NCI-H1105 treated with DMSO at 0.1 percent for 48 hours (cell line): Measurements from ENCODE around the gene RCBTB2.
"Not testable (repeated sequence)": the region's sequence is repeated elsewhere in the genome, so short reads cannot be mapped to it uniquely, and the experiment has no call there.

Experiments used
- DNase-seq: peaks from one replicate; lab custom pipeline; 2025; lab: John Stamatoyannopoulos, UW

RCBTB2 gene

DNA sequence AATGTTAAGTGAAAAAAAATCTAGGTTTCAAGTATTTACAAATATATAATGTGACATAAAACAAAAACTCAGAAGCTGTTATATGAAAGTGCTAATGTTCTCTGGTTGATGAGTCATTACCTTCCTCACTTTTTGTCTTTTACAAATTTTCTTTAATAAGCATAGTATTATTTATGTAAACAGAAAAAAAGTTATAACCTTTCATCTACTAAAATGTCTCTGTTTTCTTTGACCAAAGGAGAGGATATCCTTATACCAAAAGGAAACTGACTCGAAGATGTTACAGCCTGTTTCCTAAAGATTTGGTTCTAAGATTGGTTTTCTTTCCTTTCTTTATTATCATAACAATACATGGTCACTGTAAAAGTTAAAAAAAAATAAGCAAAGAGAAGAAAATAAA lies 38.0 kb downstream of the RCBTB2 start:
- no peak for DNase-seq

DNA sequence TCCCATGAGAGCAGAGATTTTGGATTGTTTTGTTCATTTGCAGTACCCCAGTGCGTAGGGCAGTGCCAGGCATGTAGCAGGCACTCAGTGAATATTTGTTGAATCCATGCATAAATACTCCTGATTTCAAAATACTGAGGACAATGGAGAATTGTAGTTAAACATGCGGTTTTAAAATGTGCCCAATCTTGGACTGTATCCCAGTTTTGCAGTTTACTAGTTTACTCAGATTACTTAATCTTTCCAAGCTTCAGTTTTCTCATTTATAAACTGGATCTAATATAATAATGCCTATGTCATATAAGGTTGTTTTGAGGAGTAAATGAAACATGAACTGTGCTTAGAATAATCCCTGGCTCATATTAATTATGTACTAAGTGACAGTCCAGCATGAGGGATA lies 39.0 kb downstream of the RCBTB2 start:
- no peak for DNase-seq

DNA sequence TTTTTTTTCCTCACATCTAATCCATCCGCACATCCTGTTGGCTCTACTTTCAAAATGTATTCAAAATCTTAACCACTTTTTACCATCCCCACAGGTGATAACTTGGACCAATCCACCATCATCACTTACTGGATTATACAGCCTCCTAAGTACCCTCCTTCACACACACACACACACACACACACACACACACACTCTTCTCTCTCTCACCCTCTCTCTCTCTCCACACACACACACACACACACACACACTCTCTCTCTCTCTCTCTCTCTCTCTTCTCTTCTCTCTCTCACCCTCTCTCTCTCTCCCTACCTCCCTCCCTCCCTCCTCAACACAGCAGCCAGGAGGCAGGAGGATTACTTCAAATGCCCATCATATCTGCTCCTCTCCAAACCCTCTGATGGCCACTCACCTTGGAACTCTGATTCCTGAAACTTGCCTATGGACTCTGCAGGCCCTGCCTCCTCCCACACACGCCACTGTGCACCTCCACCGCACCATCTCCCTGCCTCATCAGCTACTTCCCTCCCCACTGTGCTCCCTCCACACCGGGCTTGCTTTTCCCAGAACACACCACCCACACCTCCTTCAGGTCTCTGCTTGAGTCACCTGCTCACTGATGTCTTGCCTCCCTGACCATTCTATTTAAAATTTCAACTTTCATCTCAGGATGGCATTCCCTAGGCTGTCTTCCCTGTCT lies 39.7 kb downstream of the RCBTB2 start:
- DNase-seq: no peak

DNA sequence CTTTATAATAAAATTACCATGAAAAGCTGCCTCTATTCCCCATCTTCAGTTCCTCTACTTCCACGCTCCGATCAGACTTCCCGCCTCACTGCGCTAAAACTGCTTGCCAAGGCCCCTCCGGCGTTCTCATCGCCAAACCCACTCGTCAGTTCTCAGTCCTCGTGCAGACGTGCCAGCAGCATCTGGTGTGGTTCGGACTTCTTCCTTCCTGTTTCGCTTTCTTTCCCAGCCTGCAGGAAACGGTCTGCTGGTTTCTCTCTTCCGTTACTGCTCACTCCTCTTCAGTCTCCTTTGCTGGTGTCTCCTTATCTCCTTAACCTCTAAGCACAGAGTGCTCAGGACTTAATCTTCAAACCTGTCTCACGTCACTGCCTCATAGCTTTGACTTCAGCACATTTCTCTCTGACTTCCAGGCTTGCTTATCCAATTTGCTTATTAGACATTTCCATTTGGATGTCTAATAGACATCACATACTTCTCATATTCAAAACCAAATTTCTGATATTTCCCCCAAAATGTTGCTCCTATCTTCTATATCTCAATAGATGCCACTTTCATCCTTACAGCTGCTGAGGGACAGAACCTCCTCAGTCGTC lies 40.3 kb downstream of the RCBTB2 start:
- DNase-seq: no peak

DNA sequence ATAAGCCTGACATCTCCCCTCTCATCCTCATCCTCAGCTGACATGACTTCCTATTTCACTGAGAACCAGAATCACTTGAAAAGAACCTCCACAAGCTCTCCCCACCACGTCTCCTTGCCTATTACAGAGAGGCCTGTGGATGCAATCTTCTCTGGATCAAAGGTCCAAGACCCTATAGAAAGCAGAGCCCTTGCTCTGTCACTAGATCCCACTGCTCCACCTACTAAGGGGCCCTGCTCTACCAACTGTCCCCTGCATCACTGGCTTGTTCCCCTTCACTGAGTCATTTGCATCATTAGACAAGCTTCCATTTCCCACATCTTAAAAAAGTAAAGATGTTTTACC lies 40.8 kb downstream of the RCBTB2 start:
- no peak for DNase-seq

DNA sequence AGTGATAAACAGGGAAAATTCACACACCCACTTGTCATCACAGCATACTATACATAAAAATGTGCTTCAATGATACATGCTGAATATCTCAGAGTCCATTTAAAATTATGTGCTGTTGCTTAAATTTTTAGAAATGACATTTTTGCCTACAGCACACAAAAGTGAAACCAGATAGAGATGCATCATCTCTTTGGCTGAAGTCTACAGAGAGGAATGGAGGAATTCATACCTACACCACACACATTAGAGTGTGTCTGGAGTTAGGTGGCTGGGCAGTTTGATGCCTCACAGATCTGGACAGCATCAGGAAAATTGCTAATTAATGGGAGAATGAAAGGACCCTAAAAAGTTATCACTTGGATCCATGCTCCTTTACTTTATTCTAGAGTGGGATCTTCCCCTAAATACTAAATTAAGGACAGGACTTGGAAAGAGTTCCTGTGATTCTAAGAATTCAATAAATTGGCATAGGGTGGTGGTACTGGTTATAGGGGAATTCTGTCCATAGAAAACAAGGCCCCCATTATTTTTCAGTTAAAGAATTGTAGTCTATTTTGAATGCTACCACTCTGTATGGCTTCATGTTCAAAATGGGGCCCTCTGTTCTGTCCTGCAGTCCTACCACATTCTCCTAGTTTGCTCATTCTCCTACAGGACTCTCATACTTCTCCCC lies 41.3 kb downstream of the RCBTB2 start:
- no peak for DNase-seq

DNA sequence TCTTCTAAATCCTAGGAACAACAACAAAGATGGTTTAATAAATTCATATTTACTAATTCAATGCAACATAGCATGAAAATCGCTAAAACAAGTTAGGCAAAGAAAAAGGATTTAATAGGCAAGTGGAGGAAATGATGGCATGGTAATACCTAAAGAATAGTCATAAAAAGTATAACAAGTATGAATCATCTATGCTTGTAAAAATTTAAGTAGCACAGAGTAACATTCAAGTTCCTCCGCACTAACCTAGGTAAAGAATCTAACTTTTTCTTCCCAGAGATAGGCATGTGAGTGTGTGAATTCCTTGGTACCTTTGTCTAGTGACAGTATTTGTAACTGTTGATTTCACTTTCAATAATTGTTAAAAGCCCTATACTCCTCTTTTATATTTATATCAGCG lies 42.6 kb downstream of the RCBTB2 start:
- no peak for DNase-seq

DNA sequence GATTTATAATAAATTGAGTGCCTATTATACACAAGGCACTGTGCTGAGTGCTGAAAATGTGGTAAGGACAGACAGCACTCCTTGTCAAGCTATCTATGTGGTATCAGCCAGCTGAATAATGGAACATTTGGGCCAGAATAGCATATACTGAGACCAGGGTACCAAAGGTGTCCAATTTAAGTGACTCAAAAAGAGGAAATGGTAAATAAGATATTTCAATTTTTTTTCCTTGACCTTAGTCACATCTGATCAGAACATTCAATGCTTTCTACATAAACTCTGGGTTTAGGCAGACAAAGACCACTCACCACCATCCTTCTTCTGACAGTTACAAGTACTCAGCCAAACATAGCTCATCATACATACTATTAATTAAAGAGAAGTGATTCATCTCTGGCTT lies 43.2 kb downstream of the RCBTB2 start:
- DNase-seq: no peak

DNA sequence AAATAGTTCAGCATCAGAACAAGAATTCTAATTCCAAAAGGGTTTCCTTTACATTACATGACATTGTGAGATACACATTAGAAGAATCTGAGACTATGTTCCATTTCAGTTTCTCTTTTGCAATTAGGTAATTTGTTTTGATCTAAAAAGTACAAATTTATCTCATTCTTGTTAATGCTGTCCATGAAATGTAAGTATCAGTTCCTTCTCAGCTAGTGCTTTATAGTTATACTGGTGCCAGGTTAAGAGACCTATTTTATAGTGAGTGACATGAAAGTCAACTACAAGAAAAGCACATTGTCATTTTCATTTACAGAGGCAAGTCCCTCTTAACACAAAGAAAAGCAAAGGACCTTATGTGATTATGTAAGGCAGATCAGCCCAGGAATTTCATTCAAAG lies 43.9 kb downstream of the RCBTB2 start:
- no peak for DNase-seq

DNA sequence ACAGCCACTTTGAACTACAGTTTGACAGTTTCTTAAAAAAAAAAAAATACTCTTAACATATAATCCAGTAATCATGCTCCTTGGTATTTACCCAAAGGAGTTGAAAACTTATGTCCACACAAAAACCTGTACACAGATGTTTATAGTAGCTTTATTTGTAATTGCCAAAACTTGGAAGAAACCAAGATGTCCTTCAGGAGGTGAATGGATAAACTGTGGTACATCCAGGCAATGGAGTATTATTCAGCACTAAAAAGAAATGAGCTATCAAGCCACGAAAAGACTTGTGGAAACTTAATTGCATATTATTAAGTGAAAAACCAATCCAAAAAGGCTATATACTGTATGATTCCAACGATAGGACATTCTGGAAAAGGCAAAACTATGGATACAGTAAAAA lies 44.9 kb downstream of the RCBTB2 start:
- DNase-seq: no peak

DNA sequence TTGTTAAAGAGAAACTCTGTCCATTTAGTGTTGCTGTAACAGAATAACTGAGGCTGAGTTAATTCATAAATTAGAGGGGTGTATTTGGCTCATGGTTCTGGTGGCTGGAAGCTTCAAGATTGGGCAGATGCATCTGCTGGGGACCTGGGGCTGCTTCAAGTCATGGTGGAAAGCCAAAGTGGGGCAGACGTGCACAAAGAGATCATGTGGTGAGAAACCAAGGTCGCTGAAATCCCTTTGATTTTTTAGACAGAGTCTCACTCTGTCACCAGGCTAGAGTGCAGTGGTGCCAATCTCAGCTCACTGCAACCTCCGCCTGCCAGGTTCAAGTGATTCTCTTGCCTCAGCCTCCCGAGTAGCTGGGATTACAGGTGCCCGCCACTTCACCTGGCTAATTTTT lies 46.0 kb downstream of the RCBTB2 start:
- no peak for DNase-seq

DNA sequence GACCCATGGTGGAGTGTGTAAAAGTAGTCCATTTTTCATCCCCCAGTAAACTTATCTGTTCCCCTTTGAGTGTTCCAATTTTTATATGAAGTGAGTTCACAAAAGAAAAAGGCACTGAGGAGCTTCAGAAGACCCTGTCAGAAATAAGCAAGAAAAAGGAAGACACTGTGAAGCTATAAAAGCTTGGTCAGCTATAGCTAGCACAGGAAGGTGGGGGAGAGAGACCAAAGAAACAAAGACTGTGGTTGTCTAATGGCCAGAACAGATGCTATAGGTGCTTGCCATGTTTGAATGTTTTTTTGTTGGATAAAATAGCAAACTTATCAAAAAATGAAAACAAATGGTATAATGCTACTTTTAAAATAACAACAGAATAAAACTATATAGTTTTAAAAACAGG lies 46.5 kb downstream of the RCBTB2 start:
- no peak for DNase-seq

DNA sequence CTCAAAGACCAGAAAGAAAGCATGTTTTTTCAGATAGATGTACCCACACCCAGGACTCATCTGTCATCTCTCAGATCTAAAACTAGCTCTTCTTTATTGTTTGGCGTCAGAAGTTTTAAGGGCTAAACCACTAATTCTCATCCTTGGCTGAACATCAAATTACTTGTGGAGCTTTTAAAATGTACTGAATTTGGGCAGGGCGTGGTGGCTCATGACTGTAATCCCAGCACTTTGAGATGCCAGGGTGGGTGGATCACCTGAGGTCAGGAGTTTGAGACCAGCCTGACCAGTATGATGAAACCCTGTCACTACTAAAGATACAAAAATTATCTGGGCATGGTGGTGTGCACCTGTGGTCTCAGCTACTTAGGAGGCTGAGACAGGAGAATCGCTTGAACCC lies 47.4 kb downstream of the RCBTB2 start:
- DNase-seq: no peak

DNA sequence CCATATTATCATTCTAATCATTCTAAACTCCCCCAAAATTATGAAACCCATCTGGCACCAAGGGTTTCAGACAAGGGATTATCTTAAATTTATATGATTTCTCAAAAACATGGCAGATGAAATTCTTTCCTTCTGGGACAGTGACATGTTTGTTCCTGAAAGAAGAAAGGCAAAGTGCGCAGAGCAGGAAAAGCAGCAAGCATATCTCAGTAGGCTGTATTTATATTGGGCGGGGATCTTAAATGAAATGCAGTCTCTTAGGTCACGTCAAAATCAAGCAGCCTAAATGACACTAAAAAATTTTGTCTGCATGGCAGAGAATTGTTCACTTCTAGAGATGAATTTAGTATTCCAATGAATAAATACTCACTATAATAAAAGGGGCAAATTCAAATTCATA lies 49.3 kb downstream of the RCBTB2 start:
- no peak for DNase-seq

DNA sequence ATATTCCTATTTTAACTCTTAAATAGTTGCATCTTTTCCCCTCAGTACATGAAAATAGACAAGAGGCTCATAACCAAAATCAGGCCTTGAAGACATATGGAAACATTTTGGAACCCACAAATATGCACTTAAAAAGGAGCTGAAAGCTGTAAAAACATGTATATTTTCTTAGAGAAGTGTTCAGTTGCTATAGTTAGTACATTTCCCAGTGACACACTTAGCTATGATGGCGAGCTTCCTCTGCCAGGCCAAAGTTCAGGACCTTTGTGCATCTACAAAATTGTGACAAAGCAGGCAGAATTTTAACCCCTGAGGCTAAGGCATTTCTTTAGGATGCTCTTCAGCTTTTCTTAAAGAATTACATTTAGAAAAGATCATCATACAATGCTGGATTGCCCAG lies 54.5 kb downstream of the RCBTB2 start:
- no peak for DNase-seq

DNA sequence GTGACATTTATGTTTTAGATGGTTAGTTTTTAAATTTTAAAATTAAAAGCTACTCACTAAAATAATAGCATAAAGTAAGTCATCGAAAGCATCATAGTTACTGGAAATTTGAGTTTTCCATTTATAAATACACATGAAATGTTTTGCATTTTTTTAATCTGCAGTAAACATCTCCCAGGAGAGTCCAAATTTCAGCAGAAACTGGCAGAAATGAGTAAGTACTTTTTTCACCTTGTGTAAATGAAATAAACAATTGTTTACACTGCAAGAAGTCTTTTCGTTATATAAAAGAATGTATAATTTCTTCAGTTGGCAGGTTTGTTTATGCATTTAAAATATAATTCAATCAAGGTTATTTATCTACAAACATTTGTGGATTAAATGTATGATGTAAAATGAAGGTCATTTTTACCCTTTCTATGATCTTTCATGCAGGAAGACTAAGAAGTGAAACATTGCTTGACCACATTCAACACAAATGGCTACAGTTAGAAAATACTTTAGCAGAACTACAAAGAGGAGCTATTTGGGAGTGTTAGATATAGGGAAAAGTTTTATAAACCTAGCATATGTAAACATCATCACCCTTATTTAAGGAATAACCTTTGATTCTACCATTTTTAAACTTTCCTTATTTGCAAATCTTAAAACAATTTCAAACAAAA lies 55.6 kb downstream of the RCBTB2 start:
- no peak for DNase-seq

DNA sequence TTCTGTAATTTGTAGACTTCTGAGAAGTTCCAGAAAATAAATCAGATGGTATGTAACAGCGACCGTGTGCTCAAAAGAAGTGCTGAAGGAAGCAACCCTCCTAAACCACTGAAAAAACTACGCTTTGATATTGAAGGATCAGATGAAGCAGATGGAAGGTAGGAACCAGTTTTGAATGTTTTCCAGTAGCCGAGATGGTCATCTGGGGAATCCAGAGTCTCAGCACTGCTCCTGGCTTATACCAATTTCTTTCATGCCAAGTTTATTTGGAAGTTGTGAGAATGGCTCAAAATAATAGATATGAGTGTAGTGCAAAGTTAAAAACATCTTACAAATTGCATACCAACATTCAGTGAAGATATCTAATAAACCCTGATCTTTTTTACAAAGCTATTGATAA lies 56.2 kb downstream of the RCBTB2 start:
- DNase-seq: no peak

DNA sequence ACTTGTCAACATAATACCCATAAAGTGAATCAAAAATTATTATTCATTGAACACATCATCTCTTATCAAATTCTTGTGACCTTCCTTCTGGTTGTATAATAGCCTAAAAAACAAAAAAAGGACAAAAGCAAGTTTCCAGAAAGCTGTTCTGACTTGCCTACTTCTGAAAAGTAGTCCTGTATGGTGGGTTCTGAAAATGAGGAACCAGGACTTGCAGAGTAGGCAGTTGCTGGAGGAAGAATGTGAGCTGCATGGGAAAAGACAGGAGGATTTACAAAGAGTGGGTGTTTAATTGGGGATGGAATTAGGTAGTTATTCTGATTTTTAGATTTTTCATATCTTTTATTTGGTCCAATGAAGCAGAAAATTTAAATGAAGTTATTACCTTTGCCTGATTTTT lies 56.7 kb downstream of the RCBTB2 start:
- no peak for DNase-seq

DNA sequence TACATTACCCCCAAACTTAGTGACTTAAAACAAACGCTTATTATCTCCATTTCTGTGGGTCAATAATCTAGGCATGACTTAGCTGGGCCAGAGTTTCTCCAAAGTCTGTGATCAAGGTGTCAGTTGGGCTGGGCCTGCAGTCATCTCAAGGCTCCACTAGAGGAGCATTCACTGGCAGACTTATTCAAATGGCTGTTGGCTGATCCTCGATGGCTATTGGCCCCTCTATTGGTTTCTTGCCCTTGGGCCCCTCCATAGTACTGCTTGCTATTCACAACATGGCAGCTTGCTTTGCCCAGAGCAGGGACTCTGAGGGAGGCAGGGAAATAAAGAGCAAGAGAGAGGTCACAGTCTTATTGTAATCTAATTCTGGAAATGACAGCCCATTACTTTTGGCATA lies 57.6 kb downstream of the RCBTB2 start:
- no peak for DNase-seq

DNA sequence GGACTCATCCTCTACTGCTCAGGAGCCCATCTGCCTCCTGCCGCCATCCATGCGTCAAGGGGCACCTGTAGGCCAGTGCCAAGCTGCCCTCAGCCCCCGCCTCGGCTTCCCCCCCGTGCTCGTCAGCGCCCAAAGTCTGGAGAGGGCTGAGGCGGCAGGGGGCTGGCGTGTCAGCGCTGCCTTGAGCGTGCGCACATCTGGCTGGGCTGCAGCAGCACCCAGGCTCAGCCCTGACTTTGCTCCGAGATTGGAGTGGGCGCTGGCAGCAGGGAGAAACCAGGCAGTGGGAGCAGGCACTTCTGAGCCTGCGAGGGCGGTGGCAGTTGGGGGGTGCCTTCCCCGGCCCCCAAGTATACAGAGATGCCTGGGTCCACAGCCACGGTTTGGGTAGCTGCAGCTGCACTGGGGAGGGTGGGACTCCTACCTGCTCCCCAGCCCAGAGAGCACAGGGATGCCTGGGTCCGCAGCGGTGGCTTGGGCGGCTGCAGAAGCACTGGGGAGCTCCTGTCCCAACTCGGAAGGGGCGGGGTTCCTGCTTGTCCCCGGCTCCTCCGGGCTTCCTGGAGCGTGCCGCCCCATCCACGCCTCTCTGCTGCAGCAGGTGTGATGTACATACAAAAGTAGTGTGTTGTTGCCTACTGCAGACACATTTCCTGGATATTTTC lies 75.2 kb downstream of the RCBTB2 start:
- no peak for DNase-seq

DNA sequence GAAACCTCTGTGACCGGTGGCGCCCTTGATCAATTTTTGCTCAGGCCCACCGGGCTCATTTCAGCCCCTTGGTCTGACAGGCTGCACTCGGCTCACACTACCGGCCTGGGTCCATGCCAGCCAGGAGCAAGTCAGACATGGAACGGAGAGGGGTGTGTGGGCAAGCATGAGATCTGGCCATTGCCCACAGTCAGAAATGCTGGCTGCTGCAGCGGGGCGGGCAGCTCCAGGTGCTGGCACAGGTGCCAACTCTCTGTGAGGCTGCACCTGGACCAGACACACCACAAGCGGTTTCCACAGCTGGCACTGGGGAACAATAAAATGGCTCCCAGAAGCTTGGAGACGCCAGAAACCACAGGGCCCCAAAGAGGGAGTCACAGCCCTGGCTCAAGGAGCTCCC lies 76.3 kb downstream of the RCBTB2 start:
- DNase-seq: no peak

DNA sequence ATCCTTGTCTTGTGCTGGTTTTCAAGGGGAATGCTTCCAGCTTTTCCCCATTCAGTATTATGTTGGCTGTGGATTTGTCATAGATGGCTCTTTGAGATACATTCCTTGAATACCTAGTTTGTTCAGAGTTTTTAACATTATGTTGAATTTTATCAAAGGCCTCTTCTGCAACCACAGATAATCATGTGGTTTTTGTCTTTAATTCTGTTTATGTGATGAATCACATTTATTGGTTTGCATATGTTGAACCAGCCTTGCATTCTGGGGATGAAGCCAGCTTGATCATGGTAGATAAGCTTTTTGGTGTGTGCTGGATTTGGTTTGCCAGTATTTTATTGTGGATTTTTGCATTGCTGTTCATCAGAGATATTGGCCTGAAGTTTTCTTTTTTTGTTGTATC lies 81.7 kb downstream of the RCBTB2 start:
- not testable (repeated sequence) for DNase-seq

DNA sequence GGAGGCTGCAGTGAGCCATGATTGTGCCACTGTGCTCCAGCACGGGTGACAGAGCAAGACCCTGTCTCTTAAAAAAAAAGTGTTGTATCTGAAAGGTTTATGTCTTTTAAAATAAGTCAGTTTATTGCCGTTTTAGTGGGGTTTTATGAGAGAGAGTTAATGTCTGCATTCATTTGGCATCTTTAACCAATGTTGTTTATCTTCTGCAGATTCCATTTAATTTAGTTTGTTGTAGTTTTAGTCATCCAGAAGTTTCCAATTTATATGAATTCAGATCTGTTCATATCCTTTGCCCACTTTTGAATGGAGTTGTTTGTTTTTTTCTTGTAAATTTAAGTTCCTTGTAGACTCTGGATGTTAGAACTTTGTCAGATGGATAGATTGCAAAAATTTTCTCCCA lies 83.2 kb downstream of the RCBTB2 start:
- DNase-seq: no peak
